HepG2 (cell line): ENCODE measurements around the gene RABGAP1. TPM values are rescaled to one million over a fixed set of nuclear protein-coding genes. Genes with fewer than 3 reads are reported as not detected.

Experiments
- ATAC-seq: fragments of 200-7000 bp; cut with Tn5 transposase; 3 replicates; pipeline ENCODE4 v1.9.1; 2020; ENCODE audit warnings: mild to moderate bottlenecking, moderate library complexity
- BruUV-seq: library from RNA; stranded (reverse); fragments of 400-500 nt; replicated peaks from 2 replicates; lab custom pipeline; 2021; lab: Mats Ljungman, UMichigan
- CTCF ChIA-PET: fragments of 300-600 bp; formaldehyde crosslinking; extraction: SDS; loops from one replicate; lab custom pipeline; 2021; ENCODE audit warnings: low total read pairs, inconsistent platforms, low intra/inter-chr PET ratio; lab: Yijun Ruan, JAX
- POLR2A ChIA-PET: fragments of 350-600 bp; sonication (Branson Sonifier 250); formaldehyde crosslinking; loops from one replicate; lab custom pipeline; 2020; ENCODE audit warnings: antibody characterized with exemption, inconsistent platforms; lab: Yijun Ruan, JAX
- DNase-seq: peaks from one replicate; pipeline ENCODE4 v3.0.0-alpha.2; 2015; ENCODE audit warnings: low spot score
- FAIRE-seq: peaks from 3 replicates; lab custom pipeline; 2011; peaks lifted over from hg19 to GRCh38; lab: Jason Lieb, UNC
- H2AFZ ChIP-seq: one replicate; pipeline ENCODE4 v1.6.1; 2011; ENCODE audit warnings: low read length, inconsistent platforms
- H3K27ac ChIP-seq: fragments of 300-600 bp; 3 replicates; pipeline ENCODE4 v1.8.0; 2011; ENCODE audit warnings: mixed run types, mild to moderate bottlenecking, mixed read lengths, low read length, inconsistent platforms; ENCODE audit not compliant: insufficient read depth; ENCODE audit errors: extremely low read length
- H3K27me3 ChIP-seq, 2 experiments: fragments of 200-600 bp in 1 of 2; 2 replicates in 1 of 2; 3 replicates in 1 of 2; pipeline versions ENCODE4 v1.6.0 to v1.8.0; 2011; ENCODE audit warnings: low read length in 2 of 2, mild to moderate bottlenecking in 2 of 2, moderate library complexity in 2 of 2, inconsistent platforms in 1 of 2; ENCODE audit not compliant: insufficient read depth in 2 of 2, control insufficient read depth in 1 of 2
- H3K36me3 ChIP-seq, 2 experiments: fragments of 200-600 bp in 1 of 2; replicated peaks in 1 of 2; 2 replicates in 1 of 2; 3 replicates in 1 of 2; pipeline versions ENCODE4 v1.5.1 to v1.8.0; 2011; ENCODE audit warnings: low read length in 2 of 2, inconsistent platforms in 1 of 2; ENCODE audit not compliant: insufficient read depth in 2 of 2, control insufficient read depth in 1 of 2
- H3K4me1 ChIP-seq: 2 replicates; pipeline ENCODE4 v1.5.1; 2012; ENCODE audit warnings: low read length, inconsistent platforms; ENCODE audit not compliant: insufficient read depth
- H3K4me2 ChIP-seq: 2 replicates; pipeline ENCODE4 v1.6.0; 2011; ENCODE audit warnings: low read depth, low read length, inconsistent platforms
- H3K4me3 ChIP-seq, 3 experiments: fragments of 200-600 bp in 1 of 3; sonication (generic), shearing (Covaris generic) in 1 of 3; replicated peaks in 1 of 3; 2 replicates each; pipeline ENCODE4 v1.5.1; 2011 to 2016; ENCODE audit warnings: low read length in 3 of 3, inconsistent platforms in 2 of 3, low read depth in 2 of 3, mild to moderate bottlenecking in 2 of 3, control low read depth in 1 of 3, mixed read lengths in 1 of 3; ENCODE audit not compliant: insufficient read depth in 1 of 3
- H3K79me2 ChIP-seq: one replicate; pipeline ENCODE4 v1.6.1; 2011; ENCODE audit warnings: low read length, inconsistent platforms; ENCODE audit not compliant: insufficient read depth
- H3K9ac ChIP-seq: 2 replicates; pipeline ENCODE4 v1.6.0; 2011; ENCODE audit warnings: mild to moderate bottlenecking, low read depth, low read length, inconsistent platforms; ENCODE audit not compliant: insufficient read depth
- H3K9me3 ChIP-seq: 2 replicates; pipeline ENCODE4 v1.5.1; 2012; ENCODE audit warnings: mild to moderate bottlenecking, low read length
- H4K20me1 ChIP-seq: 2 replicates; pipeline ENCODE4 v1.6.0; 2011; ENCODE audit warnings: inconsistent platforms, mild to moderate bottlenecking, low read length, moderate library complexity; ENCODE audit not compliant: insufficient read depth
- AGO2 ChIP-seq: fragments of 200-400 bp; formaldehyde crosslinking; optimal IDR thresholded peaks from 2 replicates; pipeline ENCODE3; 2017; ENCODE audit warnings: mild to moderate bottlenecking, low read depth, low read length, moderate library complexity
- WGBS: methylation state at CpG from one replicate; pipeline ENCODE4 v1.1.6; 2017; ENCODE audit warnings: low lambda C conversion rate; 5-methylcytosine and 5-hydroxymethylcytosine counted together
- in situ Hi-C: cut with HindIII; loops from 2 replicates; pipeline ENCODE4 v1.10.0; 2017; ENCODE audit warnings: low pct_unique_long_range_greater_than_20kb; ENCODE audit not compliant: extremely low pct_ligation_motif_present
- intact Hi-C: fragments of 100-400 bp; cut with micrococcal nuclease; formaldehyde crosslinking; loops from one replicate; pipeline ENCODE4 v1.10.0; 2022; ENCODE audit not compliant: unreplicated experiment
- polyA plus RNA-seq, 8 experiments: library from polyadenylated mRNA; depleted of rRNA in 3 of 8; stranded (reverse) in 7 of 8; unstranded in 1 of 8; fragments of >200 nt; fragmentation: Illumina TruSeq in 4 of 8; extraction: Trizol in 4 of 8; gene quantifications; 2 replicates each; pipeline versions ENCODE4 v1.2.1 to v1.2.3, GENCODE V29; 2011 to 2016; ENCODE audit warnings: low read depth in 4 of 8, missing spikeins in 1 of 8, mixed read lengths in 1 of 8; ENCODE audit not compliant: insufficient read depth in 1 of 8
- total RNA-seq, 5 experiments: library from RNA; depleted of rRNA; stranded (reverse); fragments of >200 nt; fragmentation: Illumina TruSeq; extraction: Trizol; gene quantifications; 2 replicates each; pipeline ENCODE4 v1.2.3, GENCODE V29; 2016; ENCODE audit warnings: low read depth in 1 of 5
- TF ChIP-seq, protein P1 (sequence below): fragments of 450-650 bp; IDR thresholded peaks from 2 replicates; pipeline ENCODE4 v1.6.1; 2016
- TF ChIP-seq, protein P2 (sequence below): sonication (generic); formaldehyde crosslinking; IDR thresholded peaks from 2 replicates; pipeline ENCODE4 v1.5.1; 2020; ENCODE audit warnings: missing genetic modification reagents, mild to moderate bottlenecking, borderline replicate concordance
- TF ChIP-seq, protein P3 (sequence below): sonication (generic); formaldehyde crosslinking; IDR thresholded peaks from 2 replicates; pipeline ENCODE4 v1.8.0; 2022; ENCODE audit warnings: mild to moderate bottlenecking, missing genetic modification reagents, moderate library complexity
- TF ChIP-seq, protein P4 (sequence below): sonication (generic); formaldehyde crosslinking; IDR thresholded peaks from 2 replicates; pipeline ENCODE4 v1.9.0; 2021; ENCODE audit warnings: missing genetic modification reagents, borderline replicate concordance

Gene RABGAP1
- total and polyA plus RNA-seq, 2 of the 13 experiments (the other 11 are each of a cell fraction or from before 2014, with no cell fraction given): 19.1 to 19.3 TPM

DNA sequence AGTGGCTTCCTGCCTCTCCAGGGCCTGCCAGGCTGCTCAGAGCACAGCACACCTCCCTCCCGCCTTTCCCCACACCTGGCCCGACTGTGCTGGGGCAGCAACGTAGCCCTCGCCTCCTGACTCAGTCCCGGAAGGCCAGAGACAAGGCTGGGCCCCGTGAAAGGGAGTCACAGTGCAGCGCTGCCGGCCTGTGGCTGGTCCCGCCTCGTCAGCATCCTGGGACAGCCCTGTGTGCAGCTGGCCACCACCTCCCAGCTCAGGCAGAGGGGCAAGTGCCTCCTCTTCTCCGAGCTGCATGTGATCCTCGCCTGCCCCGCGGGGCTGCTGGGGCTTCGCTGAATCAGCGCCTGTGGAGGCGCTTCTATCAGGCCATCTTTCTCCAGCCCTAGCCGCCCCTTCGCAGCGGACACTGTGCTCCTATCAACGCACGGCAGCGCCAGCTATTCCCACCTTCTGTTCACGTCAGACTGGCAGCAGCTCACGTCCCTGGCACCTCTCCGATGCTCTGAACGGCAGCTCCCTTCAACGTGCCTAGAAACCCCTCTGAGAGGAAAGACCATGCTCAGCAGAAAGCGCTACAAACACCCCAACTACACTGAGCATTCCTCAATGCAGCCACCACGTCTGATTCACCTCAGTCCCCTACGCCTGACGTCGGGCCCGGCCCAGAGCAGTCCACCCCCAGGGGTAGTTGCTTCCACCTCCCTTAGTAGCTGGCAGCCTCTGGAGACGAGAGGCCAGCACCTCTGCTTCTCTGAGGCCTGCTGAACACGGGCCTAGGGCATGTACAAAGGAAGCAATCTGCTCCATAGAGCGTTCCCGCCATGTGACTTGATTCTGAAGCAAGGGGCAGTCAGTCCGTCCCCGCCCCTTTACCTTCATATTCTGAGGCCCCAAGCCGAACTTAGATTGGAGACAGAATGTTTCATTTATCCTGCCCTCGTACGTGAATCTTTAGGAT is 171.5 kb downstream of the RABGAP1 start:
- no peaks in the 10 kb centered on the region for H3K9me3 ChIP-seq
- 96% methylated on average over 28 of the region's 43 CpGs for WGBS
- no peaks in the 10 kb centered on the region for H3K79me2 ChIP-seq
- H3K4me2 ChIP-seq: no peak overlapping the region
- H3K4me3 ChIP-seq: no peak overlapping the region
- H3K27me3 ChIP-seq: no peaks in the 10 kb centered on the region
- TF ChIP-seq AGO2: peak; percentile 89
- TF ChIP-seq, protein P1, sequence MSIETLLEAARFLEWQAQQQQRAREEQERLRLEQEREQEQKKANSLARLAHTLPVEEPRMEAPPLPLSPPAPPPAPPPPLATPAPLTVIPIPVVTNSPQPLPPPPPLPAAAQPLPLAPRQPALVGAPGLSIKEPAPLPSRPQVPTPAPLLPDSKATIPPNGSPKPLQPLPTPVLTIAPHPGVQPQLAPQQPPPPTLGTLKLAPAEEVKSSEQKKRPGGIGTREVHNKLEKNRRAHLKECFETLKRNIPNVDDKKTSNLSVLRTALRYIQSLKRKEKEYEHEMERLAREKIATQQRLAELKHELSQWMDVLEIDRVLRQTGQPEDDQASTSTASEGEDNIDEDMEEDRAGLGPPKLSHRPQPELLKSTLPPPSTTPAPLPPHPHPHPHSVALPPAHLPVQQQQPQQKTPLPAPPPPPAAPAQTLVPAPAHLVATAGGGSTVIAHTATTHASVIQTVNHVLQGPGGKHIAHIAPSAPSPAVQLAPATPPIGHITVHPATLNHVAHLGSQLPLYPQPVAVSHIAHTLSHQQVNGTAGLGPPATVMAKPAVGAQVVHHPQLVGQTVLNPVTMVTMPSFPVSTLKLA: no peak
- TF ChIP-seq, protein P2, sequence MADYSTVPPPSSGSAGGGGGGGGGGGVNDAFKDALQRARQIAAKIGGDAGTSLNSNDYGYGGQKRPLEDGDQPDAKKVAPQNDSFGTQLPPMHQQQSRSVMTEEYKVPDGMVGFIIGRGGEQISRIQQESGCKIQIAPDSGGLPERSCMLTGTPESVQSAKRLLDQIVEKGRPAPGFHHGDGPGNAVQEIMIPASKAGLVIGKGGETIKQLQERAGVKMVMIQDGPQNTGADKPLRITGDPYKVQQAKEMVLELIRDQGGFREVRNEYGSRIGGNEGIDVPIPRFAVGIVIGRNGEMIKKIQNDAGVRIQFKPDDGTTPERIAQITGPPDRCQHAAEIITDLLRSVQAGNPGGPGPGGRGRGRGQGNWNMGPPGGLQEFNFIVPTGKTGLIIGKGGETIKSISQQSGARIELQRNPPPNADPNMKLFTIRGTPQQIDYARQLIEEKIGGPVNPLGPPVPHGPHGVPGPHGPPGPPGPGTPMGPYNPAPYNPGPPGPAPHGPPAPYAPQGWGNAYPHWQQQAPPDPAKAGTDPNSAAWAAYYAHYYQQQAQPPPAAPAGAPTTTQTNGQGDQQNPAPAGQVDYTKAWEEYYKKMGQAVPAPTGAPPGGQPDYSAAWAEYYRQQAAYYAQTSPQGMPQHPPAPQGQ: no peak
- TF ChIP-seq, protein P3, sequence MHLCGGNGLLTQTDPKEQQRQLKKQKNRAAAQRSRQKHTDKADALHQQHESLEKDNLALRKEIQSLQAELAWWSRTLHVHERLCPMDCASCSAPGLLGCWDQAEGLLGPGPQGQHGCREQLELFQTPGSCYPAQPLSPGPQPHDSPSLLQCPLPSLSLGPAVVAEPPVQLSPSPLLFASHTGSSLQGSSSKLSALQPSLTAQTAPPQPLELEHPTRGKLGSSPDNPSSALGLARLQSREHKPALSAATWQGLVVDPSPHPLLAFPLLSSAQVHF: no peak
- TF ChIP-seq, protein P4, sequence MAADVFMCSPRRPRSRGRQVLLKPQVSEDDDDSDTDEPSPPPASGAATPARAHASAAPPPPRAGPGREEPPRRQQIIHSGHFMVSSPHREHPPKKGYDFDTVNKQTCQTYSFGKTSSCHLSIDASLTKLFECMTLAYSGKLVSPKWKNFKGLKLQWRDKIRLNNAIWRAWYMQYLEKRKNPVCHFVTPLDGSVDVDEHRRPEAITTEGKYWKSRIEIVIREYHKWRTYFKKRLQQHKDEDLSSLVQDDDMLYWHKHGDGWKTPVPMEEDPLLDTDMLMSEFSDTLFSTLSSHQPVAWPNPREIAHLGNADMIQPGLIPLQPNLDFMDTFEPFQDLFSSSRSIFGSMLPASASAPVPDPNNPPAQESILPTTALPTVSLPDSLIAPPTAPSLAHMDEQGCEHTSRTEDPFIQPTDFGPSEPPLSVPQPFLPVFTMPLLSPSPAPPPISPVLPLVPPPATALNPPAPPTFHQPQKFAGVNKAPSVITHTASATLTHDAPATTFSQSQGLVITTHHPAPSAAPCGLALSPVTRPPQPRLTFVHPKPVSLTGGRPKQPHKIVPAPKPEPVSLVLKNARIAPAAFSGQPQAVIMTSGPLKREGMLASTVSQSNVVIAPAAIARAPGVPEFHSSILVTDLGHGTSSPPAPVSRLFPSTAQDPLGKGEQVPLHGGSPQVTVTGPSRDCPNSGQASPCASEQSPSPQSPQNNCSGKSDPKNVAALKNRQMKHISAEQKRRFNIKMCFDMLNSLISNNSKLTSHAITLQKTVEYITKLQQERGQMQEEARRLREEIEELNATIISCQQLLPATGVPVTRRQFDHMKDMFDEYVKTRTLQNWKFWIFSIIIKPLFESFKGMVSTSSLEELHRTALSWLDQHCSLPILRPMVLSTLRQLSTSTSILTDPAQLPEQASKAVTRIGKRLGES (CRISPR knock-in tag): no peak
- ChIA-PET POLR2A (no interaction called here), CTCF (no interaction called here)
- H3K9ac ChIP-seq: no peak overlapping the region
- H3K27ac ChIP-seq: peak overlapping the region; percentile 5
- DNase-seq: no peak
- peaks cover 9 to 20% of the 10 kb centered on the region in 2 experiments; a peak in 3 of 5 replicates for H3K36me3 ChIP-seq
- no peak; the same call in 2 of the 3 replicates for ATAC-seq
- H3K4me1 ChIP-seq: peaks cover 29% of the 10 kb centered on the region
- no peak for FAIRE-seq
- in situ Hi-C loops: no loop called here
- H2AFZ ChIP-seq: no peak overlapping the region
- no TSS peak for BruUV-seq
- no peaks in the 10 kb centered on the region for H4K20me1 ChIP-seq
- intact Hi-C loops: no loop called here
